ENCODE measurements around the gene VTI1A. TPM values are rescaled to one million over a fixed set of nuclear protein-coding genes. Genes with fewer than 3 reads are reported as not detected.

Gene VTI1A
- polyA plus RNA-seq, 2 of the 4 experiments (the other 2 are of a cell fraction), result 17.0 to 25.3 TPM

DNA sequence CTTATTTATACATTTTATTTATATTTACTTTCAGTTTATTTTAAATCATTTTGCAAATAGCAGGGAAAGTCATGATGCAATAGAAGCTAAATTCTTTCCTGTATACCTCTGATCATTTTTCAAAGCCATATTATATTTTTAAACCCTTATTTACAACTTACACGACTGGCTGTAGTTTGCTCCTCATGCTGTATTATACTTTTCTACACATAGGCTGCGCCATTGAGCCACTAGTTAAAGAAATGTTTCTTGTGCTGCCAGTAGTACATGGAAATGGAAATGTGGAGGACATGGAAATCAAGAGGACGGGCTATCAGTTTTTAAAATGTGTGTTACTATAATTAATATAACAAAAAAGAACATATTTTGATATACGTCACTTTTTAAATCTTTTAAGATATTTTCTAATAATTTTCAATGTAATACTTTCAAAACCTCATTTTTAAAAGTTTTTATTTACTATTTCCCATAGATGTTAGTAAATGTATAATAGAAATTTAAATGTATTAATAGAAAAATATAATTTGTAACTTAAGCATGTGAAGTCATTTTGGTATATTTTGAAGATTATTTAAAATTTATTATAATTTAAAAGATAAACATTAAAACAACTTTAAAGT is 118.5 kb downstream of the VTI1A start:
- DNase-seq (ENCODE audit: low read depth in 1 of 2, low spot score in 1 of 2) (peak; percentile 47 to 81), FAIRE-seq (peak; percentile 78), ATAC-seq (peak; percentile 71 to 77; a peak in 5 of 6 replicates)
- WGBS (ENCODE audit: missing lambda C conversion rate), result 21% methylated on average over 4 of the region's 4 CpGs
- no peaks in the 10 kb centered on the region for H3K9me3 ChIP-seq
- POLR2A ChIA-PET, result no interaction called here
- no peak overlapping the region; a peak in 1 of 6 replicates for H3K27ac ChIP-seq
- TF ChIP-seq PHF8 (IDR thresholded peaks at IDR 0.05; ENCODE audit: borderline replicate concordance, low read depth) (no peak), CTCF (IDR thresholded peaks at IDR 0.05) (peak; percentile 85), HOXB13 (CRISPR knock-in tag; IDR thresholded peaks at IDR 0.05; ENCODE audit: low read depth) (no peak), ZSCAN20 (CRISPR knock-in tag; IDR thresholded peaks at IDR 0.05) (no peak), KDM1A (IDR thresholded peaks at IDR 0.05; ENCODE audit: low read depth) (no peak), EHMT2 (IDR thresholded peaks at IDR 0.05; ENCODE audit: low read depth) (no peak), ZNF302 (CRISPR knock-in tag; IDR thresholded peaks at IDR 0.05) (no peak), ZC3H11A (IDR thresholded peaks at IDR 0.05) (no peak), SMC3 (IDR thresholded peaks at IDR 0.05) (peak; percentile 87), RFX5 (IDR thresholded peaks at IDR 0.05) (no peak), HOXB5 (CRISPR knock-in tag; IDR thresholded peaks at IDR 0.05) (no peak), EP300 (IDR thresholded peaks at IDR 0.05) (no peak), MAX (IDR thresholded peaks at IDR 0.05) (no peak), NFE2L2 (conservative IDR thresholded peaks at IDR 0.05; ENCODE audit: low read length) (no peak), PBX3 (IDR thresholded peaks at IDR 0.05) (no peak), NR3C1 (IDR thresholded peaks at IDR 0.05) (no peak), REST (IDR thresholded peaks at IDR 0.05) (no peak), CHD2 (IDR thresholded peaks at IDR 0.05; ENCODE audit: low read length, partially characterized antibody) (no peak), TP53 (CRISPR knock-in tag; IDR thresholded peaks at IDR 0.05) (no peak), NPAS2 (CRISPR knock-in tag; IDR thresholded peaks at IDR 0.05; ENCODE audit: borderline replicate concordance) (no peak), RAD21 (conservative IDR thresholded peaks at IDR 0.05 in 1 of 2, IDR thresholded peaks at IDR 0.05 in 1 of 2) (peak; percentile 96)
- TF ChIP-seq, protein P1, sequence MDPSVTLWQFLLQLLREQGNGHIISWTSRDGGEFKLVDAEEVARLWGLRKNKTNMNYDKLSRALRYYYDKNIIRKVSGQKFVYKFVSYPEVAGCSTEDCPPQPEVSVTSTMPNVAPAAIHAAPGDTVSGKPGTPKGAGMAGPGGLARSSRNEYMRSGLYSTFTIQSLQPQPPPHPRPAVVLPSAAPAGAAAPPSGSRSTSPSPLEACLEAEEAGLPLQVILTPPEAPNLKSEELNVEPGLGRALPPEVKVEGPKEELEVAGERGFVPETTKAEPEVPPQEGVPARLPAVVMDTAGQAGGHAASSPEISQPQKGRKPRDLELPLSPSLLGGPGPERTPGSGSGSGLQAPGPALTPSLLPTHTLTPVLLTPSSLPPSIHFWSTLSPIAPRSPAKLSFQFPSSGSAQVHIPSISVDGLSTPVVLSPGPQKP (IDR thresholded peaks at IDR 0.05; ENCODE audit: low read depth, low read length), result no peak
- H3K4me1 ChIP-seq, result peaks cover 36% of the 10 kb centered on the region
- CTCF ChIA-PET, result interaction anchor here (0.6 to 3.9 kb wide), 14 partner anchors 9 to 889 kb away, joined by 3 to 13 read pairs (median 4); no protein-coding TSS in a partner anchor
- no peak overlapping the region for H3K4me3 ChIP-seq
- no peak overlapping the region; the same call in 2 of the 3 replicates for H3K4me2 ChIP-seq

All from A549 (cell line).